GM19328 (cell line): Measurements from ENCODE around the gene PTPN11.

Experiments used
- ATAC-seq: cut with Tn5 transposase; IDR thresholded peaks from one replicate; pipeline ENCODE4 v1.9.1; 2021; ENCODE audit warnings: mild to moderate bottlenecking, moderate library complexity; ENCODE audit not compliant: unreplicated experiment

The PTPN11 gene

GRCh38 chr12:112538740-112539139 lies 120.0 kb downstream of the PTPN11 start:
- no peak for ATAC-seq

GRCh38 chr12:112539221-112539620 lies 120.5 kb downstream of the PTPN11 start:
- no peak for ATAC-seq

DNA sequence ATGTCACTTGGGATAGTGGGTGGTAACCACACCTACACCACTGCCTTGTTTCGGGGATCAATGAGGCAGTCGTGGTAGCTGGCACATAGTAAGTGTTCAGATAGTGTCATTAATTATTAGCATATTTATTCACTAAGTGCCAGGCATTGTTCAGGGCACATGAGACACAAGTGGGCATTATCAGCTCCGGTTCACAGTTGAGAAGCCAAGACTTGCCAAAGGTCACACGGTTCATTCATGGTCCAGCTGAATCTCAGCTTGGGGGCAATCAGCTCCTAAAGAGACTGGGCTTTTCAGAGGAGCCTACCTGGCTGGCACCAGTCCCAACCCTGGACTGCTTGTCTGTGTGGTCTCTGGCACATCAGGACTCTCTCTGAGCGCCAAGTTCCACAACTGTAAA lies 121.3 kb downstream of the PTPN11 start:
- ATAC-seq = no peak

- no peak for ATAC-seq
Measured at GRCh38 chr12:112543751-112544150, 125.0 kb downstream of the PTPN11 start.

- no peak for ATAC-seq
Measured at GRCh38 chr12:112546339-112546738, 127.6 kb downstream of the PTPN11 start.

GRCh38 chr12:112546996-112547395 lies 128.2 kb downstream of the PTPN11 start:
- ATAC-seq = no peak

- ATAC-seq = no peak
Measured at GRCh38 chr12:112549031-112549430, 130.3 kb downstream of the PTPN11 start.

DNA sequence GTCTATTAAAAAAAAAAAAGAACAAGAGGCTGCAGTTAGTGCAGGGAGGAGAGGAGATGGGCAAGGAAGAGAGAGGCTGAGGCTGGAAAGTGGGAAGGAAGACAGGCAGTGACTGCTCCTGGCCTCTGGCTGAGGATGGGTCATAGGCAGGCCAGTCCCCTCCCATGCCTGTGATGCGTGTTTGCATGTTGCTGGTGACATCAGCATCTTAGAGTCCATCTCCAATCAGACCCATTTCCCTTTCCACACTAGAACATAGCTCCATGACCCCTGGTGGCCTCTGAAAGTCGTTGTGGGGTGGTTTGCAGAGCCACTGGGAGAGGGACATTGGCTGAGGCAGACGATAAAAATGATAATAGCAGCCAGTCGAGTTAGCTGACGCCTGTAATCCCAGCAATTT lies 132.9 kb downstream of the PTPN11 start:
- ATAC-seq = no peak

GRCh38 chr12:112555621-112556233 lies 137.0 kb downstream of the PTPN11 start:
- ATAC-seq = no peak

DNA sequence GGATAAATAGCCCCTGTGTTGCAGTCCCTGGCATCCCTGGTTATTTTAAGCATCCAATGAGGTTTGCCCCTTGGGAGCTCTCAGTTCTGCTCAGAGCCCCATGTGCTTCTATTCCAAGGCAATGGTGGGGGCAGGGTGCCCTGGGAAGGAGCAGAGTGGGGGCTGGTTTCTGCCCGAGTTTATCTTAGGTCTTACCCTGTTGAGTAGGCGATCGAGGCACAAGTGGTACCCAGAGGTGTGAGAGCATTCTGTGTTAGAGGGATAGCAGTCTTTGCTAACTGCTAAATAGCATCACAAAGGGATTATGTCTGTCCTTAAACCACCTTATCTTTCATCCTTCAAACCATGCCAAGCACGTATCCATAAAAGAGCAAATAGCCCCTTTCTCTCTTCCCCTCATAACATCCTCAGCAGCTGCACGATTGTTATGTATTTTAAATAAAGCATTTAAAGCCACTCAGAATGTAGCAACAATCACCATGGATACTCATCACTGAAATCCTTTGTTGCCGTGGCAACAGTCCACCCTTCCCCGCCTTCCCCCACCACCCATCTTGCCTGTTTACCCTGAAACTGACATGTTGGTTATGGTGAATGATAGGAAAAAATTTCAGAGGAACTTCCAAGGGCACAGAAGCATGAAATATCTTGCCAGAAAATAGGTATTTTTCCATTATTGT lies 139.3 kb downstream of the PTPN11 start:
- ATAC-seq = no peak
